GM12878 (cell line): ENCODE data around the gene TRIM28. TPM values are rescaled to one million over a fixed set of nuclear protein-coding genes. Genes with fewer than 3 reads are reported as not detected.

Experiments used
- CEBPB ChIP-seq, 2 experiments: fragments of 150-350 bp in 1 of 2; IDR thresholded peaks; 2 replicates each; pipeline ENCODE4 v1.6.1; 2012 to 2014; ENCODE audit warnings: low read depth in 2 of 2, low read length in 2 of 2, borderline replicate concordance in 1 of 2, inconsistent platforms in 1 of 2
- CTCF ChIP-seq, 3 experiments: IDR thresholded peaks in 2 of 3; conservative IDR thresholded peaks in 1 of 3; 2 replicates each; pipeline ENCODE4 v1.5.1; 2011; ENCODE audit warnings: low read depth in 3 of 3, low read length in 3 of 3, mild to moderate bottlenecking in 3 of 3, control low read depth in 2 of 3, moderate library complexity in 2 of 3, inconsistent platforms in 1 of 3, mixed read lengths in 1 of 3; ENCODE audit not compliant: control insufficient read depth in 2 of 3, insufficient read depth in 1 of 3; ENCODE audit errors: extremely low read depth in 1 of 3
- E2F8 ChIP-seq: fragments of 450-650 bp; IDR thresholded peaks from 2 replicates; pipeline ENCODE4 v1.6.1; 2018; ENCODE audit warnings: mild to moderate bottlenecking, low read depth, moderate library complexity; ENCODE audit not compliant: partially characterized antibody
- E4F1 ChIP-seq: fragments of 450-650 bp; IDR thresholded peaks from 2 replicates; pipeline ENCODE4 v1.6.1; 2018; ENCODE audit warnings: borderline replicate concordance, mild to moderate bottlenecking; ENCODE audit not compliant: partially characterized antibody
- ELK1 ChIP-seq: IDR thresholded peaks from 2 replicates; pipeline ENCODE4 v1.6.1; 2012; ENCODE audit warnings: low read depth, low read length, improper control_type of control experiment
- GATAD2B ChIP-seq: fragments of 450-650 bp; conservative IDR thresholded peaks from 2 replicates; pipeline ENCODE4 v1.6.1; 2017; ENCODE audit warnings: low read depth, mild to moderate bottlenecking, moderate library complexity
- HCFC1 ChIP-seq: fragments of 150-350 bp; IDR thresholded peaks from 2 replicates; pipeline ENCODE4 v1.6.1; 2014; ENCODE audit warnings: low read length
- NRF1 ChIP-seq: conservative IDR thresholded peaks from 2 replicates; pipeline ENCODE4 v1.6.1; 2011; ENCODE audit warnings: mild to moderate bottlenecking, low read depth, low read length, improper control_type of control experiment
- POLR2A ChIP-seq: IDR thresholded peaks from 2 replicates; pipeline ENCODE4 v1.6.1; 2011; ENCODE audit warnings: low read depth, mild to moderate bottlenecking, low read length
- RAD51 ChIP-seq: fragments of 450-650 bp; IDR thresholded peaks from 2 replicates; pipeline ENCODE4 v1.6.1; 2016; ENCODE audit warnings: moderate library complexity, mild to moderate bottlenecking, inconsistent platforms
- RFX5 ChIP-seq: IDR thresholded peaks from 2 replicates; pipeline ENCODE4 v1.6.1; 2011; ENCODE audit warnings: low read depth, low read length, improper control_type of control experiment
- ZNF687 ChIP-seq: fragments of 450-650 bp; IDR thresholded peaks from 2 replicates; pipeline ENCODE4 v1.6.1; 2017; ENCODE audit warnings: mild to moderate bottlenecking, moderate library complexity
- polyA plus RNA-seq, 11 experiments: library from polyadenylated mRNA; depleted of rRNA in 4 of 11; unstranded in 6 of 11; stranded (reverse) in 5 of 11; fragments of >200 nt; fragmentation: Nextera tagmentation in 4 of 11; fragmentation: Illumina TruSeq in 1 of 11; extraction: Ambion mirVana in 4 of 11; extraction: Trizol in 1 of 11; gene quantifications; 1 replicate in 1 of 11; 2 replicates in 10 of 11; pipeline versions ENCODE4 v1.2.1 to v1.2.3, GENCODE V29; 2011 to 2016; ENCODE audit warnings: inconsistent platforms in 2 of 11, missing spikeins in 2 of 11, low read depth in 1 of 11
- total RNA-seq, 4 experiments: library from RNA; depleted of rRNA in 3 of 4; stranded (reverse); fragments of >200 nt in 3 of 4; fragmentation: Illumina TruSeq in 1 of 4; extraction: Trizol in 1 of 4; gene quantifications; 2 replicates each; pipeline versions ENCODE4 v1.2.1 to v1.2.3, GENCODE V29; 2013 to 2021

TRIM28 gene
- total and polyA plus RNA-seq, 10 of the 15 experiments (the other 5 are each of a cell fraction or from before 2014, with no cell fraction given), result 5.0 to 650 (median 296) TPM

- TF ChIP-seq ZNF687 (peak; percentile 98), CEBPB (IDR thresholded peaks at IDR 0.05; ENCODE audit: borderline replicate concordance in 1 of 2, low read depth in 2 of 2, low read length in 2 of 2) (peak in 1 of 2 experiments; percentile 33; a peak in 1 of 4 replicates), E4F1 (peak; percentile 92), POLR2A (peak; percentile 89), CTCF (IDR thresholded peaks at IDR 0.05 in 2 of 3, conservative IDR thresholded peaks at IDR 0.05 in 1 of 3; ENCODE audit: control insufficient read depth in 2 of 3, extremely low read depth in 1 of 3, insufficient read depth in 1 of 3, low read depth in 3 of 3, low read length in 3 of 3) (no peak), GATAD2B (peak; percentile 75), HCFC1 (peak; percentile 72), RAD51 (no peak), NRF1 (peak; percentile 99), E2F8 (peak; percentile 79), RFX5 (no peak), ELK1 (peak; percentile 78; the same call in 1 of the 2 replicates)
Measured at GRCh38 chr19:58554494-58555368, 10.9 kb downstream of the TRIM28 start, which contains the start of gene CHMP2A (continued).
